Measurements from ENCODE around the gene SMS. TPM values are rescaled to one million over a fixed set of nuclear protein-coding genes. Genes with fewer than 3 reads are reported as not detected.

SMS gene
- total RNA-seq, 1 donor from 2014 or later: 280 TPM

DNA sequence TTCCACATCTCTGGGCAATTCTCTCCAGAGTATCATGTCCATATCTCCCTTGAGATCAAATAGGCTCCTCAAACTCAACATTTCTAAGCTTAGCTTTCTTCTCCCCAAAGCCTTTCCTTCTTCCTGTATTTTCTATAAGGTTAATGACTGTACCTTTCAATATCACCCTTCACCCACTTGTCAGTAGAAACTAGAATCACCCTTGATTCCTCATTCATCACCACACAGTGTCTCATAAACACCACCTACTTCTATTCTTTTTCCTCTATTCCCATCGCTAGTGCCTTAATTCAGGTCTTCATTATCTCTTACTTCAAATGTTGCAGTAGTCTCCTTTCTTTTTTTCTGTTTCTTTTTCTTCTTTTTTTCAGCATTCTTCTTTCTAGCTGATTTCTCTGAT is 28.3 kb upstream of the SMS start:
- no peak for DNase-seq (ENCODE audit: low spot score, unreplicated experiment)
- Mint-ChIP-seq H3K36me3 (ENCODE audit: insufficient read depth) (peaks cover under 1% of the 10 kb centered on the region), H3K27me3 (no peaks in the 10 kb centered on the region), H3K4me1 (ENCODE audit: low read depth) (peaks cover 9% of the 10 kb centered on the region), H3K4me3 (ENCODE audit: low read depth) (no peak overlapping the region), H3K27ac (peak overlapping the region; percentile 12), H3K9me3 (ENCODE audit: low read depth) (peaks cover under 1% of the 10 kb centered on the region)
- TF ChIP-seq, protein P1, sequence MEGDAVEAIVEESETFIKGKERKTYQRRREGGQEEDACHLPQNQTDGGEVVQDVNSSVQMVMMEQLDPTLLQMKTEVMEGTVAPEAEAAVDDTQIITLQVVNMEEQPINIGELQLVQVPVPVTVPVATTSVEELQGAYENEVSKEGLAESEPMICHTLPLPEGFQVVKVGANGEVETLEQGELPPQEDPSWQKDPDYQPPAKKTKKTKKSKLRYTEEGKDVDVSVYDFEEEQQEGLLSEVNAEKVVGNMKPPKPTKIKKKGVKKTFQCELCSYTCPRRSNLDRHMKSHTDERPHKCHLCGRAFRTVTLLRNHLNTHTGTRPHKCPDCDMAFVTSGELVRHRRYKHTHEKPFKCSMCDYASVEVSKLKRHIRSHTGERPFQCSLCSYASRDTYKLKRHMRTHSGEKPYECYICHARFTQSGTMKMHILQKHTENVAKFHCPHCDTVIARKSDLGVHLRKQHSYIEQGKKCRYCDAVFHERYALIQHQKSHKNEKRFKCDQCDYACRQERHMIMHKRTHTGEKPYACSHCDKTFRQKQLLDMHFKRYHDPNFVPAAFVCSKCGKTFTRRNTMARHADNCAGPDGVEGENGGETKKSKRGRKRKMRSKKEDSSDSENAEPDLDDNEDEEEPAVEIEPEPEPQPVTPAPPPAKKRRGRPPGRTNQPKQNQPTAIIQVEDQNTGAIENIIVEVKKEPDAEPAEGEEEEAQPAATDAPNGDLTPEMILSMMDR (IDR thresholded peaks at IDR 0.05; ENCODE audit: unreplicated experiment): no peak

GRCh38 chrX:21912989-21913388 is 27.5 kb upstream of the SMS start:
- Mint-ChIP-seq H3K4me1 (ENCODE audit: low read depth) (peaks cover 3% of the 10 kb centered on the region), H3K36me3 (ENCODE audit: insufficient read depth) (peaks cover 2% of the 10 kb centered on the region), H3K4me3 (ENCODE audit: low read depth) (no peak overlapping the region), H3K9me3 (ENCODE audit: low read depth) (peaks cover 6% of the 10 kb centered on the region), H3K27me3 (no peaks in the 10 kb centered on the region), H3K27ac (no peak overlapping the region)
- TF ChIP-seq, protein P1 (IDR thresholded peaks at IDR 0.05; ENCODE audit: unreplicated experiment): no peak
- no peak for DNase-seq (ENCODE audit: low spot score, unreplicated experiment)

DNA sequence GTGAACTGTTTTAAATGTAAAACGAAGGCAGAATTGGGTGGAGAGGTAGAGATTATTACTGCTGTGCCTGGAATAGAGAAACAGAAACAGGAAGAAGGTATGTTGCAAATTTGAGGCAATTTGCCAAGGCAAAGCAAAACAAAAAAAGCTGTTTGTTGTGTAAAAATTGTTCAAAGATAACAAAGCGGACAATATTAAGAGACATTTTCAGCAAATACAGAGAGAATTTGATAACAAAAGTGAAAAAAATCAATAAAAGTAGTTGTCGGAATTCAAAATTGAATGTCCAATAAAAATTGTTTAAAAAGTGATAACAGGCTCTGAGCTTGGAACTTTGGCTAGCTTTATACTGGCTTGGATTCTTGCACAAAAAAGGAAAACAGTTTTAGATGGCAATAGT is 14.4 kb upstream of the SMS start:
- Mint-ChIP-seq H3K27ac (no peak overlapping the region), H3K4me3 (ENCODE audit: low read depth) (no peak overlapping the region), H3K36me3 (ENCODE audit: insufficient read depth) (no peaks in the 10 kb centered on the region), H3K9me3 (ENCODE audit: low read depth) (no peaks in the 10 kb centered on the region), H3K4me1 (ENCODE audit: low read depth) (peaks cover 8% of the 10 kb centered on the region), H3K27me3 (peaks cover 2% of the 10 kb centered on the region)
- TF ChIP-seq, protein P1 (IDR thresholded peaks at IDR 0.05; ENCODE audit: unreplicated experiment): no peak
- no peak for DNase-seq (ENCODE audit: low spot score, unreplicated experiment)

DNA sequence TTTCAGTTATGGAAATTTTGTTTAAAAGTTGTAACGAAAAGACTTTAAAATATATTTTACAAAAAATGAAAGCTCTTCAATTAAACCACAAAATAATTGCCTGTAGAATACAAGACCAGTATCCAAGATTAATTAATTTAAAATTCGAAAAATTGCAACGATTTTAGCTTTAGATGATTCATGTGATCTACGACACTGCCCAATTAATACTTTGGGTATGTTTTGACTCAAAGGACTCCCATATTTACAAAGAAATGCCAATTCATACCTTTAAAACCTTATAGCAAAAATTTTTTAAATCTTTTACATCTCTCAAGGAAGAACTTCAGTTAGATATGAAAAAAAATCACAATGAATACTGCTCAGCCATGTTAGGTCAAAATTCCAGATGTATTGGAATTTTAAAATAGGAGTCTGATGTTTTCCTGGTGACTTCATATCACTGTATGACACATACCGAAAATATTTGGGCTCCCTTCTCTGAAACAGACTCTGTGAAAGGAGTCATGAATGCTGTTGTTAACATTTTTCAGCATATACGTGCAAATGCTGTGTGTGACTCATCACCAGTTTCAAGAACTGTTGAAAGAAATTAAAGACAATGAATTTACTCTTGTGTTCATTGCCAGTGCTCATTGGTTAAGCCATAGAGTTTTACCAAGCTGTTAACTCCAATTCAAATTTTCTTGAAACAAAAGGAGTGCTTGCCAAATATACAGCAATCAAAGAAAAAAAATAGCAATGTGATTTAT is 13.8 kb upstream of the SMS start:
- H3K4me3 Mint-ChIP-seq (ENCODE audit: low read depth): no peak overlapping the region
- H3K27me3 Mint-ChIP-seq: peaks cover 2% of the 10 kb centered on the region
- no peak for DNase-seq (ENCODE audit: low spot score, unreplicated experiment)

DNA sequence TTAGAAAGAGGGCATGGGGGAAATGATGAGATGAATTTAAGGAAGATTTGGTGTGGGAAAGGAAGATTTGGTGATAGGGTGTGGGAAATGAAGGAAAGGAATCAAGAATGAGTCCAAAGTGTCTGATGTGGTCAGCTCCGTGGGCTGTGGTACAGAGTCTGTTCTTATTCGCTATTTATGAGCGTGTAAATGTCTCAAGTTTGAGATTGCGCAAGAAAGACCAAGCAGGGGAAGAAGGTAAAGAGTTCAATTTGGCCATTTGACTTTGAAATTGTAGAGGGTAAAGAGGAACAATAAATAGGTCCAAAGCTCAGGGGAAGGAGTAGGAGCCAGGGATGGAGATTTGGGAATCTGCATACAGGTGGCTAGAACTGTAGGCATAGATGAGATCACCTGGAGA is 11.3 kb upstream of the SMS start:
- Mint-ChIP-seq H3K27me3 (peaks cover 2% of the 10 kb centered on the region), H3K27ac (no peak overlapping the region), H3K4me3 (ENCODE audit: low read depth) (no peak overlapping the region), H3K4me1 (ENCODE audit: low read depth) (peaks cover 8% of the 10 kb centered on the region), H3K9me3 (ENCODE audit: low read depth) (no peaks in the 10 kb centered on the region), H3K36me3 (ENCODE audit: insufficient read depth) (no peaks in the 10 kb centered on the region)
- DNase-seq (ENCODE audit: low spot score, unreplicated experiment): no peak
- TF ChIP-seq, protein P1 (IDR thresholded peaks at IDR 0.05; ENCODE audit: unreplicated experiment): no peak

More for the DNA sequence above, 13.8 kb upstream of the SMS start:
- Mint-ChIP-seq H3K4me1 (ENCODE audit: low read depth) (peaks cover 8% of the 10 kb centered on the region), H3K9me3 (ENCODE audit: low read depth) (no peaks in the 10 kb centered on the region), H3K36me3 (ENCODE audit: insufficient read depth) (no peaks in the 10 kb centered on the region), H3K27ac (peak overlapping the region; percentile 90)
- TF ChIP-seq, protein P1 (IDR thresholded peaks at IDR 0.05; ENCODE audit: unreplicated experiment): no peak
